HCT116 (cell line): ENCODE data around the gene TPO. TPM values are rescaled to one million over a fixed set of nuclear protein-coding genes. Genes with fewer than 3 reads are reported as not detected.

Source experiments
- ATAC-seq: fragments of 200-7000 bp; cut with Tn5 transposase; 2 replicates; pipeline ENCODE4 v1.9.1; 2020; ENCODE audit warnings: mild to moderate bottlenecking, moderate library complexity
- BruUV-seq: library from RNA; stranded (reverse); fragments of 400-500 nt; replicated peaks from 2 replicates; lab custom pipeline; 2021; lab: Mats Ljungman, UMichigan
- CTCF ChIA-PET: fragments of 300-600 bp; sonication (Branson Sonifier 250); formaldehyde crosslinking; loops from one replicate; lab custom pipeline; 2021; ENCODE audit warnings: antibody characterized with exemption; lab: Charles Lee
- POLR2A ChIA-PET: fragments of 300-600, 350-600 bp; sonication (Branson Sonifier 250); formaldehyde crosslinking; loops from one replicate; lab custom pipeline; 2021; ENCODE audit warnings: antibody characterized with exemption; lab: Charles Lee
- RAD21 ChIA-PET, 2 experiments: fragments of 300-600 bp; sonication (Branson Sonifier 250); formaldehyde crosslinking; loops; one replicate each; lab custom pipeline; 2023; ENCODE audit warnings: low total read pairs in 2 of 2; ENCODE audit not compliant: uncharacterized antibody in 2 of 2, unreplicated experiment in 2 of 2, low non-redundant PET in 1 of 2; lab: Charles Lee
- DNase-seq: peaks from one replicate; pipeline ENCODE4 v3.0.0-alpha.2; 2010; ENCODE audit warnings: low read depth, low spot score
- H2AFZ ChIP-seq: fragments of 200-600 bp; shearing (Covaris generic), sonication (generic); 2 replicates; pipeline ENCODE4 v1.6.1; 2017; ENCODE audit warnings: low read depth, mixed run types, mixed read lengths, antibody characterized with exemption, low read length; ENCODE audit not compliant: poor library complexity, severe bottlenecking
- H3K27ac ChIP-seq: 2 replicates; pipeline ENCODE4 v1.5.1; 2012; ENCODE audit warnings: low read depth, low read length
- H3K27me3 ChIP-seq: fragments of 200-600 bp; sonication (generic); 2 replicates; pipeline ENCODE4 v1.6.1; 2016; ENCODE audit warnings: mixed run types, low read length, mixed read lengths; ENCODE audit not compliant: insufficient read depth
- H3K36me3 ChIP-seq, 2 experiments: fragments of 200-500 bp in 1 of 2; fragments of 200-600 bp in 1 of 2; sonication (Bioruptor generic) in 1 of 2; sonication (generic) in 1 of 2; 2 replicates each; pipeline versions ENCODE4 v1.5.1 to v1.6.1; 2014 to 2016; ENCODE audit warnings: low read length in 2 of 2, inconsistent platforms in 1 of 2, mixed read lengths in 1 of 2, mixed run types in 1 of 2; ENCODE audit not compliant: insufficient read depth in 2 of 2, control insufficient read depth in 1 of 2
- H3K4me1 ChIP-seq, 2 experiments: fragments of 200-600 bp in 1 of 2; sonication (generic) in 1 of 2; 2 replicates each; pipeline versions ENCODE4 v1.5.1 to v1.6.1; 2012 to 2017; ENCODE audit warnings: low read length in 2 of 2, inconsistent platforms in 1 of 2, mild to moderate bottlenecking in 1 of 2, mixed read lengths in 1 of 2, mixed run types in 1 of 2, moderate library complexity in 1 of 2; ENCODE audit not compliant: insufficient read depth in 2 of 2, control insufficient read depth in 1 of 2
- H3K4me2 ChIP-seq: fragments of 200-600 bp; sonication (generic); 2 replicates; pipeline ENCODE4 v1.6.1; 2017; ENCODE audit warnings: mixed run types, low read length, mixed read lengths
- H3K4me3 ChIP-seq, 2 experiments: fragments of 200-600 bp in 1 of 2; sonication (generic) in 1 of 2; replicated peaks in 1 of 2; 2 replicates each; pipeline ENCODE4 v1.5.1; 2011 to 2016; ENCODE audit warnings: low read length in 2 of 2, control low read depth in 1 of 2, low read depth in 1 of 2, mild to moderate bottlenecking in 1 of 2, mixed read lengths in 1 of 2, mixed run types in 1 of 2
- H3K79me2 ChIP-seq: fragments of 200-600 bp; sonication (generic); 2 replicates; pipeline ENCODE4 v1.6.1; 2017; ENCODE audit warnings: mild to moderate bottlenecking, mixed run types, low read length, moderate library complexity, mixed read lengths; ENCODE audit not compliant: insufficient read depth
- H3K9ac ChIP-seq: fragments of 200-600 bp; sonication (generic); 2 replicates; pipeline ENCODE4 v1.6.1; 2016; ENCODE audit warnings: low read length, mixed read lengths
- H3K9me2 ChIP-seq: fragments of 200-600 bp; sonication (generic), shearing (Covaris generic); 2 replicates; pipeline ENCODE4 v1.6.1; 2017; ENCODE audit warnings: mixed run types, mild to moderate bottlenecking, moderate library complexity; ENCODE audit not compliant: insufficient read depth
- H3K9me3 ChIP-seq, 2 experiments: fragments of 200-500 bp in 1 of 2; fragments of 200-600 bp in 1 of 2; sonication (Bioruptor generic) in 1 of 2; sonication (generic) in 1 of 2; 2 replicates each; pipeline ENCODE4 v1.6.1; 2014 to 2017; ENCODE audit warnings: low read length in 2 of 2, mixed read lengths in 2 of 2, inconsistent platforms in 1 of 2, low read depth in 1 of 2, mild to moderate bottlenecking in 1 of 2, mixed run types in 1 of 2, moderate library complexity in 1 of 2; ENCODE audit not compliant: control insufficient read depth in 1 of 2, insufficient read depth in 1 of 2
- H4K20me1 ChIP-seq: fragments of 200-600 bp; sonication (generic), shearing (Covaris generic); 2 replicates; pipeline ENCODE4 v1.6.1; 2017; ENCODE audit warnings: mixed run types, mild to moderate bottlenecking, moderate library complexity; ENCODE audit not compliant: insufficient read depth
- CBX3 ChIP-seq: IDR thresholded peaks from 2 replicates; pipeline ENCODE4 v1.6.1; 2012; ENCODE audit warnings: low read depth
- ELF1 ChIP-seq: IDR thresholded peaks from 2 replicates; pipeline ENCODE4 v1.6.1; 2012; ENCODE audit warnings: low read depth, borderline replicate concordance
- MAX ChIP-seq: IDR thresholded peaks from 2 replicates; pipeline ENCODE4 v1.6.1; 2012
- RAD21 ChIP-seq: IDR thresholded peaks from 2 replicates; pipeline ENCODE4 v1.6.1; 2012; ENCODE audit warnings: low read depth, mild to moderate bottlenecking
- SP1 ChIP-seq: IDR thresholded peaks from 2 replicates; pipeline ENCODE4 v1.6.1; 2012; ENCODE audit warnings: low read depth
- SRF ChIP-seq: IDR thresholded peaks from 2 replicates; pipeline ENCODE4 v1.6.1; 2012; ENCODE audit warnings: low read depth
- YY1 ChIP-seq: IDR thresholded peaks from 2 replicates; pipeline ENCODE4 v1.6.1; 2011; ENCODE audit warnings: low read length, low read depth, moderate library complexity, mild to moderate bottlenecking; ENCODE audit not compliant: insufficient replicate concordance; ENCODE audit errors: extremely low read depth
- ZNF274 ChIP-seq: fragments of 200-500 bp; sonication (Bioruptor generic); IDR thresholded peaks from 2 replicates; pipeline ENCODE4 v1.6.1; 2014; ENCODE audit warnings: mild to moderate bottlenecking, low read depth, low read length, inconsistent platforms
- intact Hi-C: fragments of 100-400 bp; cut with micrococcal nuclease; formaldehyde crosslinking; loops from 2 replicates; pipeline ENCODE4 v1.10.0; 2022
- total RNA-seq: library from RNA; stranded (reverse); gene quantifications from one replicate; pipeline ENCODE4 v1.2.1, GENCODE V29; 2021; ENCODE audit not compliant: unreplicated experiment
- TF ChIP-seq, protein P1 (sequence below), 3 experiments: fragments of 200-600 bp in 1 of 3; sonication (generic) in 1 of 3; IDR thresholded peaks in 2 of 3; conservative IDR thresholded peaks in 1 of 3; 2 replicates each; pipeline ENCODE4 v1.5.1; 2012 to 2017; ENCODE audit warnings: low read depth in 2 of 3, low read length in 2 of 3, antibody characterized with exemption in 1 of 3, borderline replicate concordance in 1 of 3, control low read depth in 1 of 3, mild to moderate bottlenecking in 1 of 3, mixed read lengths in 1 of 3, mixed run types in 1 of 3, moderate library complexity in 1 of 3; ENCODE audit not compliant: insufficient read depth in 1 of 3

The TPO gene
- total RNA-seq, 1 experiment from 2014 or later: not detected

GRCh38 chr2:1556776-1557466 lies 143.7 kb downstream of the TPO start:
- no peak for DNase-seq
- POLR2A ChIA-PET: no interaction called here

More at GRCh38 chr2:1556776-1557466, 143.7 kb downstream of the TPO start:
- H3K36me3 ChIP-seq: no peaks in the 10 kb centered on the region
- TF ChIP-seq MAX (no peak), RAD21 (no peak), ZNF274 (no peak), ELF1 (no peak), YY1 (no peak), SP1 (no peak), CBX3 (no peak), SRF (no peak)
- TF ChIP-seq, protein P1, sequence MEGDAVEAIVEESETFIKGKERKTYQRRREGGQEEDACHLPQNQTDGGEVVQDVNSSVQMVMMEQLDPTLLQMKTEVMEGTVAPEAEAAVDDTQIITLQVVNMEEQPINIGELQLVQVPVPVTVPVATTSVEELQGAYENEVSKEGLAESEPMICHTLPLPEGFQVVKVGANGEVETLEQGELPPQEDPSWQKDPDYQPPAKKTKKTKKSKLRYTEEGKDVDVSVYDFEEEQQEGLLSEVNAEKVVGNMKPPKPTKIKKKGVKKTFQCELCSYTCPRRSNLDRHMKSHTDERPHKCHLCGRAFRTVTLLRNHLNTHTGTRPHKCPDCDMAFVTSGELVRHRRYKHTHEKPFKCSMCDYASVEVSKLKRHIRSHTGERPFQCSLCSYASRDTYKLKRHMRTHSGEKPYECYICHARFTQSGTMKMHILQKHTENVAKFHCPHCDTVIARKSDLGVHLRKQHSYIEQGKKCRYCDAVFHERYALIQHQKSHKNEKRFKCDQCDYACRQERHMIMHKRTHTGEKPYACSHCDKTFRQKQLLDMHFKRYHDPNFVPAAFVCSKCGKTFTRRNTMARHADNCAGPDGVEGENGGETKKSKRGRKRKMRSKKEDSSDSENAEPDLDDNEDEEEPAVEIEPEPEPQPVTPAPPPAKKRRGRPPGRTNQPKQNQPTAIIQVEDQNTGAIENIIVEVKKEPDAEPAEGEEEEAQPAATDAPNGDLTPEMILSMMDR (IDR thresholded peaks at IDR 0.05 in 2 of 3, conservative IDR thresholded peaks at IDR 0.05 in 1 of 3; ENCODE audit: borderline replicate concordance in 1 of 3, insufficient read depth in 1 of 3, low read depth in 2 of 3, low read length in 2 of 3): no peak
- no peaks in the 10 kb centered on the region for H3K9me3 ChIP-seq
- no peaks in the 10 kb centered on the region; a peak in 1 of 4 replicates for H3K4me1 ChIP-seq
- no peak for ATAC-seq
- no peaks in the 10 kb centered on the region for H3K79me2 ChIP-seq
- H3K9ac ChIP-seq: no peak overlapping the region
- no peak overlapping the region for H3K4me3 ChIP-seq
- H3K9me2 ChIP-seq: no peaks in the 10 kb centered on the region
- H3K4me2 ChIP-seq: no peak overlapping the region
- H4K20me1 ChIP-seq: no peaks in the 10 kb centered on the region
- BruUV-seq: no TSS peak
- peaks cover 2% of the 10 kb centered on the region; the same call in 1 of the 2 replicates for H3K27me3 ChIP-seq
- H2AFZ ChIP-seq: no peak overlapping the region
- intact Hi-C loops: no loop called here
- no peak overlapping the region for H3K27ac ChIP-seq
- ChIA-PET CTCF (no interaction called here), RAD21 (no interaction called here)
